Esophagus squamous epithelium (tissue), 5 donors: ENCODE data around the gene AAMDC. TPM values are rescaled to one million over a fixed set of nuclear protein-coding genes. Genes with fewer than 3 reads are reported as not detected.
"Not testable (repeated sequence)": the region's sequence is repeated elsewhere in the genome, so short reads cannot be mapped to it uniquely, and the experiment has no call there.

Experiments used
- DNase-seq: peaks from one replicate; lab custom pipeline; 2025; lab: John Stamatoyannopoulos, UW
- H3K27ac ChIP-seq, 4 donors: fragments of 200-600 bp; sonication (generic); one replicate each; pipeline ENCODE4 v1.5.1; 2016 to 2019; ENCODE audit warnings: mild to moderate bottlenecking in 1 of 4
- H3K27me3 ChIP-seq, 4 donors: fragments of 200-600 bp; sonication (generic); 1 replicate in 3 of 4; 2 replicates in 1 of 4; pipeline versions ENCODE4 v1.5.1 to v1.6.0; 2017 to 2021; ENCODE audit warnings: antibody characterized with exemption in 1 of 4
- H3K36me3 ChIP-seq, 3 donors: fragments of 200-600 bp; sonication (generic); one replicate each; pipeline ENCODE4 v1.5.1; 2016 to 2019
- H3K4me1 ChIP-seq, 3 donors: fragments of 200-600 bp; sonication (generic); one replicate each; pipeline ENCODE4 v1.5.1; 2017 to 2019
- H3K4me3 ChIP-seq, 4 donors: fragments of 200-600 bp; sonication (generic); 1 replicate in 3 of 4; 2 replicates in 1 of 4; pipeline ENCODE4 v1.5.1; 2016 to 2019; ENCODE audit warnings: mild to moderate bottlenecking in 2 of 4, moderate library complexity in 1 of 4
- H3K9me3 ChIP-seq, 3 donors: fragments of 200-600 bp; sonication (generic); one replicate each; pipeline ENCODE4 v1.5.1; 2016 to 2019
- POLR2A ChIP-seq, 4 donors: fragments of 450-650 bp; IDR thresholded peaks; one replicate each; pipeline ENCODE4 v1.6.1; 2017; ENCODE audit warnings: antibody characterized with exemption in 4 of 4, mild to moderate bottlenecking in 4 of 4, moderate library complexity in 3 of 4
- WGBS, 2 donors: methylation state at CpG; one replicate each; pipeline ENCODE4 v1.1.5; 2018; 5-methylcytosine and 5-hydroxymethylcytosine counted together
- intact Hi-C: fragments of 100-400 bp; cut with DNase I; formaldehyde crosslinking; loops from one replicate; pipeline ENCODE4 v1.15.0; 2022
- total RNA-seq, 4 donors: library from RNA; depleted of rRNA; stranded (reverse); fragments of >200 nt; gene quantifications; one replicate each; pipeline ENCODE4 v1.1.0, GENCODE V29; 2016
- TF ChIP-seq, protein P1 (sequence below), 6 experiments: fragments of 450-650 bp in 4 of 6; fragments of 200-600 bp in 2 of 6; sonication (generic) in 2 of 6; IDR thresholded peaks; one replicate each; pipeline ENCODE4 v1.5.1; 2016 to 2019; ENCODE audit warnings: antibody characterized with exemption in 6 of 6, mild to moderate bottlenecking in 4 of 6, moderate library complexity in 4 of 6
- donor health status: DM: yes; HTN: yes; CAD: no.

AAMDC gene
- total RNA-seq, 4 donors from 2014 or later, result 0.83 to 15.4 (median 2.2) TPM

DNA sequence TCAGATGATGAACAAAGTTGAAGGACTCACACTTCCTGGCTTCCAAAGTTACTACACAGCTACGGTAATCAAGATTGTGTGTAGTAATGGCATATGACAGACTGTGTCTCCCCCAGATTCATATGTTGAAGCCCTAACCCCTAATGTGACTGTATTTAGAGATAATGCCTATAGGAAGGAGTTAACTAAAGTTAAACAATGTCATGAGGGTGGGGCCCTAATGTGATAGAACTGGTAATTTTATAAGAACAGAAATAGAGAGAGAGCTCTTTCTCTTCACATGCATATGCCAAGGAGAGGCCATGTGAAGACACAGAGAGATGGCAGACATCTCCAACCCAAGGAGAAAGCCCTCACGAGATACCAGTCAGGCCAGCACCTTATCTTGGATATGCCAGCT is 8.0 kb downstream of the AAMDC start:
- H3K27ac ChIP-seq, result no peak overlapping the region
- WGBS, 2 donors, result 88 to 97% methylated on average over 2 of the region's 2 CpGs
- no peaks in the 10 kb centered on the region for H3K36me3 ChIP-seq
- TF ChIP-seq POLR2A (IDR thresholded peaks at IDR 0.05), result no peak
- TF ChIP-seq, protein P1, sequence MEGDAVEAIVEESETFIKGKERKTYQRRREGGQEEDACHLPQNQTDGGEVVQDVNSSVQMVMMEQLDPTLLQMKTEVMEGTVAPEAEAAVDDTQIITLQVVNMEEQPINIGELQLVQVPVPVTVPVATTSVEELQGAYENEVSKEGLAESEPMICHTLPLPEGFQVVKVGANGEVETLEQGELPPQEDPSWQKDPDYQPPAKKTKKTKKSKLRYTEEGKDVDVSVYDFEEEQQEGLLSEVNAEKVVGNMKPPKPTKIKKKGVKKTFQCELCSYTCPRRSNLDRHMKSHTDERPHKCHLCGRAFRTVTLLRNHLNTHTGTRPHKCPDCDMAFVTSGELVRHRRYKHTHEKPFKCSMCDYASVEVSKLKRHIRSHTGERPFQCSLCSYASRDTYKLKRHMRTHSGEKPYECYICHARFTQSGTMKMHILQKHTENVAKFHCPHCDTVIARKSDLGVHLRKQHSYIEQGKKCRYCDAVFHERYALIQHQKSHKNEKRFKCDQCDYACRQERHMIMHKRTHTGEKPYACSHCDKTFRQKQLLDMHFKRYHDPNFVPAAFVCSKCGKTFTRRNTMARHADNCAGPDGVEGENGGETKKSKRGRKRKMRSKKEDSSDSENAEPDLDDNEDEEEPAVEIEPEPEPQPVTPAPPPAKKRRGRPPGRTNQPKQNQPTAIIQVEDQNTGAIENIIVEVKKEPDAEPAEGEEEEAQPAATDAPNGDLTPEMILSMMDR (IDR thresholded peaks at IDR 0.05), result no peak
- H3K4me3 ChIP-seq, result no peak overlapping the region
- no peak for DNase-seq
- H3K9me3 ChIP-seq, result no peaks in the 10 kb centered on the region
- no peaks in the 10 kb centered on the region for H3K27me3 ChIP-seq
- intact Hi-C loops, result no loop called here
- peaks cover 0 to under 1% (median 0%) of the 10 kb centered on the region in 3 donors for H3K4me1 ChIP-seq

DNA sequence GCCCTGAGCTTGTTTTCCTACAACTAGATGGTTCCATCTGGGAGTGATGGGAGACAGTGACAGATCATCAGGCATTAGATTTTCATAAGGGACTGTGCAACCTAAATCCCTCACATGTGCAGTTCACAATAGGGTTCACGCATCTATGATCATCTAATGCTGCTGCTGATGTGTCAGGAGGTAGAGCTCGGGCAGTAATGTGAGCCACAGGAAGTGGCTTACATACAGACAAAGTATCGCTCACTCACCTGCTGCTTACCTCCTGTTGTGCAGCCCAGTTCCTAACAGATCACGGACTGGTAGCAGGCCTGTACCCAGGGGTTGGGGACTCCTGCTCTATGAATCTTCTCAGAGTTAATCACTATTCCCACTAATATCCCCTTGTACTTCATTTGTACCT is 12.4 kb downstream of the AAMDC start:
- 94% methylated on average over 4 of the region's 4 CpGs for WGBS, 2 donors
- no peak overlapping the region for H3K27ac ChIP-seq
- no peak for DNase-seq
- no peaks in the 10 kb centered on the region for H3K4me1 ChIP-seq
- no peaks in the 10 kb centered on the region for H3K9me3 ChIP-seq
- no peaks in the 10 kb centered on the region for H3K36me3 ChIP-seq
- TF ChIP-seq POLR2A (IDR thresholded peaks at IDR 0.05), result no peak
- H3K4me3 ChIP-seq, result no peak overlapping the region
- H3K27me3 ChIP-seq, result no peaks in the 10 kb centered on the region
- intact Hi-C loops, result no loop called here

DNA sequence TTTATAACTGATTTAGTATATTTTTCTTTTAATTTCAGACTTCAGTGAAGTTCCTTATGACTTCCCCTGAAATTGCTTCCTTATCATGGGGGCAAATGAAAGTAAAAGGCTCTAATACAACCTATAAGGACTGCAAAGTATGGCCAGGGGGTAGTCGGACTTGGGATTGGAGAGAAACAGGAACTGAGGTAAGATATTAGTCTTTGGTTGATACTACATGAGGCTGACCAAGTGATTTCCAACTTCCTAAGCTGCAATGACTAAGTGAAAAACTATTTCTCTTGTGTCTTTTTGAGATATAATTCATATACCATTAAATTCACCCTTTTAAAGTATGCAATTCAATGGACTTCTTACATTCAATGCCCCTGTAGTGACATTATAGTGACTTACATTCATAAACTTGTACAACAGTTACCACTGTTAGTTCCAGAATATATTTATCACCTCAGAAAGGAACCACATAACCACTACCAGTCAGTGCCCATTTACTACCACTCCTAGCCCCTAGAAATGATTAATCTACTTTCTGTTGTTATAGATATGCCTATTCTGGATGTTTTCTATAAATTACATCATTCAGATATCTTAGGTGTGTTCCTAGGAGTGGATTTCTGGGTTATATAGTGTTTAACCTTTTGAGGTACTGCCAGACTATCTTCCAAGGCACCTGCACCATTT is 21.6 kb downstream of the AAMDC start:
- no peak overlapping the region for H3K27ac ChIP-seq
- no peak overlapping the region for H3K4me3 ChIP-seq
- no peaks in the 10 kb centered on the region for H3K4me1 ChIP-seq
- 71 to 78% methylated on average over 1 of the region's 1 CpG for WGBS, 2 donors
- TF ChIP-seq, protein P1 (IDR thresholded peaks at IDR 0.05), result no peak
- TF ChIP-seq POLR2A (IDR thresholded peaks at IDR 0.05), result no peak
- intact Hi-C loops, result no loop called here
- no peaks in the 10 kb centered on the region for H3K27me3 ChIP-seq
- no peak for DNase-seq
- H3K36me3 ChIP-seq, result peaks cover 0 to 65% (median 3%) of the 10 kb centered on the region in 3 donors
- H3K9me3 ChIP-seq, result peaks cover 0 to 12% (median 0%) of the 10 kb centered on the region in 3 donors

DNA sequence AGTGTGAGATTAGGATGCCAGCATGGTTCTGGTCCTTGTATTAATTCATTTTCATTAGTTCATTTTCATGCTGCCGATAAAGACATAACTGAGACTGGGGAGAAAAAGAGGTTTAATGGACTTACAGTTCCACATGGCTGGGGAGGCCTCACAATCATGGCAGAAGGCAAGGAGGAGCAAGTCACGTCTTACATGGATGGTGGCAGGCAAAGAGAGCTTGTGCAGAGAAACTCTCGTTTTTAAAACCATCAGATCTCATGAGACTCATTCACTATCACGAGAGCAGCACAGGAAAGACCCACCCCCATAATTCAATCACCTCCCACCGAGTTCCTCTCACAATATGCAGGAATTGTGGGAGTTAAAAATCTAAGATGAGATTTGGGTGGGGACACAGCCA is 22.8 kb downstream of the AAMDC start:
- H3K4me1 ChIP-seq, H3K27ac ChIP-seq, DNase-seq, intact Hi-C loops, H3K27me3 ChIP-seq, H3K4me3 ChIP-seq: not testable (repeated sequence)
- Histone ChIP-seq H3K36me3 (peaks cover 0 to 76% (median 3%) of the 10 kb centered on the region in 3 donors), H3K9me3 (peaks cover 0 to 12% (median 0%) of the 10 kb centered on the region in 3 donors)
- 85 to 93% methylated on average over 5 of the region's 5 CpGs for WGBS, 2 donors

DNA sequence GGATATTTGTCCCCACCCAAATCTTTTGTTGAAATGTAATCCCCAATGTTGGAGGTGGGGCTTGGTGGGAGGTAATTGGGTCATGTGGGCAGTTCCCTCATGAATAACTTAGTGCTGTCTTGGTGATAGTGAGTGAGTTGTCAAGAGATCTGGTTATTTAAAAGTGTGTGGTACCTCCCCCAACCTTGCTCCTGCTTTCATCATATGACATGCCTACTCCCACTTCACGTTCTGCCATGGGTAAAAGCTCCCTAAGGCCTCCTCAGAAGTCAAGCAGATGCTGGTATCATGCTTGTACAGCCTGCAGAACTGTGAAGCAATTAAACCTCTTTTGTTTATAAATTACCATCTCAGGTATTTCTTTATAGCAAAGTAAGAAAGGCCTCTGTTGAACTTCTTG is 30.6 kb downstream of the AAMDC start:
- H3K9me3 ChIP-seq, result peaks cover 0 to 22% (median 14%) of the 10 kb centered on the region in 3 donors
- H3K36me3 ChIP-seq, result peaks cover 0 to 70% (median 5%) of the 10 kb centered on the region in 3 donors
- H3K4me1 ChIP-seq, result no peaks in the 10 kb centered on the region
- H3K27ac ChIP-seq, result no peak overlapping the region
- intact Hi-C loops, result no loop called here
- WGBS, 2 donors, result 67 to 78% methylated on average over 1 of the region's 1 CpG
- TF ChIP-seq, protein P1 (IDR thresholded peaks at IDR 0.05), result no peak
- no peak for TF ChIP-seq POLR2A (IDR thresholded peaks at IDR 0.05)
- H3K4me3 ChIP-seq, result no peak overlapping the region
- no peak for DNase-seq
- no peaks in the 10 kb centered on the region for H3K27me3 ChIP-seq

DNA sequence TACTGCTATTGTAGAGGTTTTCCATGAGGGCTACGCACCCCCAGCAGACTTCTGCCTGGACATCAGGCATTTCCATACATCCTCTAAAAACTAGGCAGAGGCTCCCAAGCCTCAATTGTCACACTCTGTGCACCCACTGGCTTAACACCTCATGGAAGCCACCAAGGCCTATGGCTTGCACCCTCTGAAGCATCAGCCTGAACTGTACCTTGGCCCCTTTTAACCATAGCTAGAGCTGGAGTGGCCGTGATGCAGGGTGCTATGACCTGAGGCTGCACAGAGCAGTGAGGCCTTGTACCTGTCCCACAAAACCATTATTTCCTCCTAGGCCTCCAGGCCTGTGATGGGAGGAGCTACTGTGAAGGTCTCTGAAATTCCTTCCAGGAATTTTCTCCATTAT is 33.9 kb downstream of the AAMDC start:
- no peaks in the 10 kb centered on the region for H3K4me1 ChIP-seq
- no peak overlapping the region for H3K27ac ChIP-seq
- 93 to 100% methylated on average over 2 of the region's 2 CpGs for WGBS, 2 donors
- no peak overlapping the region for H3K4me3 ChIP-seq
- no peaks in the 10 kb centered on the region for H3K27me3 ChIP-seq
- peaks cover 0 to 59% (median 5%) of the 10 kb centered on the region in 3 donors for H3K36me3 ChIP-seq
- intact Hi-C loops, result no loop called here
- DNase-seq, result no peak
- peaks cover 0 to 22% (median 14%) of the 10 kb centered on the region in 3 donors for H3K9me3 ChIP-seq
- TF ChIP-seq, protein P1 (IDR thresholded peaks at IDR 0.05), result no peak

DNA sequence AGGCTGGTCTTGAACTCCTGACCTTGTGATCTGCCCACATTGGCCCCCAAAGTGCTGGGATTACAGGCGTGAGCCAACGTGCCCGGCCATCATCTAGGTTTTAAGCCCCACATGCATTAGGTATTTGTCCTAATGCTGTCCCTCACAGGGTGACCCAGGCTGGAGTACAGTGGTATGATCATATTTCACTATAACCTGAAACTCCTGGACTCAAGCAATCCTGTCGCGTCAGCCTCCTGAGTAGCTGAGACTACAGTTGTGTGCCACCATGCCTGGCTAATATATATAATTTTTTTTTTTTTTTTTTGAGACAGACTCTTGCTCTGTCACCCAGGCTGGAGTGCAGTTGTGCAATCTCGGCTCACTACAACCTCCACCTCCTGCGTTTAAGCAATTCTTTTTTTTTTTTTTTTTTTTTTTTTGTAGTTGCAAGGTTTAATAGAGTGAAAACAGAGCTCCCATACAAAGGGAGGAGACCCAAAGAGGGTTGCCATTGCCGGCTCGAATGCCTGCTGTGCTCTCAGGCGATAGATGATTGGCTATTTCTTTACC is 37.0 kb downstream of the AAMDC start:
- intact Hi-C loops, H3K4me1 ChIP-seq, DNase-seq, H3K4me3 ChIP-seq, H3K27ac ChIP-seq, H3K27me3 ChIP-seq: not testable (repeated sequence)
- peaks cover 0 to 71% (median 5%) of the 10 kb centered on the region in 3 donors for H3K36me3 ChIP-seq
- peaks cover 0 to 22% (median 14%) of the 10 kb centered on the region in 3 donors for H3K9me3 ChIP-seq
- 92% methylated on average over 10 of the region's 10 CpGs for WGBS, 2 donors

DNA sequence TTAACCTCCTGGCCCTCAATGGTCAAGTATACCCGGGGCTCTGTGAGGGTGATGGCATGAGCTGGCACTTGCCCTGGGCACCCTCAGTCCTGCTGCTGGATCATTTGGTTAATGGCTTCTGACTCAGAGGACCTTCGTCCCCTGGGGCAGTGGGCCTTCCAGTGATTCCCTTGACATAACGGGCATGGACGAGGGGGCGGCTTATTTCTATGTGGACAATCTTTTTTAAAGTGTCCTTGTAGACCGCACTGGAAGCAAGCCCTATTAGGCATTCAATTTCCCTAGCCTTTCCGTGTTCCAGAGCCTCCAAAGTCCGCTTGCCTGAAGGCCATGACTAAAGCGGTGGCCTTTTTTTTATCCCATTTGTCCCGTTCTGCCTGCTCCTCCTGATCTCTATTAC is 40.5 kb downstream of the AAMDC start:
- H3K36me3 ChIP-seq, result peaks cover 0 to 52% (median 0%) of the 10 kb centered on the region in 3 donors
- H3K4me1 ChIP-seq, intact Hi-C loops, DNase-seq, H3K9me3 ChIP-seq, H3K27ac ChIP-seq, H3K27me3 ChIP-seq, H3K4me3 ChIP-seq: not testable (repeated sequence)
- WGBS, 2 donors, result 91% methylated on average over 10 of the region's 10 CpGs
